Measurements from ENCODE around the gene CDH22. TPM values are rescaled to one million over a fixed set of nuclear protein-coding genes. Genes with fewer than 3 reads are reported as not detected.
A peak's percentile ranks its signal among the peaks of the same experiment; 100 is the strongest.

Gene CDH22
- total RNA-seq, 2 experiments from 2014 or later: not detected

- no peak overlapping the region for H3K4me3 Mint-ChIP-seq
- no peaks in the 10 kb centered on the region for H3K9me3 Mint-ChIP-seq
- ChIA-PET CTCF (no interaction called here), POLR2A (no interaction called here)
- DNase-seq: no peak
- intact Hi-C loops (cut with micrococcal nuclease): no loop called here
- no peaks in the 10 kb centered on the region for H3K4me1 Mint-ChIP-seq (ENCODE audit: low read depth)
- no peaks in the 10 kb centered on the region for H3K36me3 Mint-ChIP-seq
- H3K27ac Mint-ChIP-seq: no peak overlapping the region
- peaks cover 45% of the 10 kb centered on the region for H3K27me3 Mint-ChIP-seq
Observed at GRCh38 chr20:46252352-46253091, 55.8 kb downstream of the CDH22 start.

GRCh38 chr20:46251211-46251673 lies 57.1 kb downstream of the CDH22 start:
- intact Hi-C loops (cut with micrococcal nuclease): no loop called here
- H3K4me1 Mint-ChIP-seq (ENCODE audit: low read depth): peaks cover 4% of the 10 kb centered on the region
- H3K27ac Mint-ChIP-seq: no peak overlapping the region
- POLR2A ChIA-PET: interaction anchor here (1.0 kb wide), 1 partner anchor 101 kb away, joined by 3 read pairs; no protein-coding TSS in a partner anchor
- no peaks in the 10 kb centered on the region for H3K9me3 Mint-ChIP-seq
- H3K36me3 Mint-ChIP-seq: no peaks in the 10 kb centered on the region
- peaks cover 56% of the 10 kb centered on the region for H3K27me3 Mint-ChIP-seq
- CTCF ChIA-PET: no interaction called here
- H3K4me3 Mint-ChIP-seq: no peak overlapping the region
- DNase-seq: no peak

- no peak for DNase-seq
- peaks cover 60% of the 10 kb centered on the region for H3K27me3 Mint-ChIP-seq
- H3K4me3 Mint-ChIP-seq: no peak overlapping the region
- CTCF ChIA-PET: no interaction called here
- H3K27ac Mint-ChIP-seq: no peak overlapping the region
- H3K9me3 Mint-ChIP-seq: no peaks in the 10 kb centered on the region
- no peaks in the 10 kb centered on the region for H3K36me3 Mint-ChIP-seq
- intact Hi-C loops (cut with micrococcal nuclease): no loop called here
- peaks cover 4% of the 10 kb centered on the region for H3K4me1 Mint-ChIP-seq (ENCODE audit: low read depth)
- POLR2A ChIA-PET: interaction anchor here (1.0 kb wide), 1 partner anchor 101 kb away, joined by 3 read pairs; no protein-coding TSS in a partner anchor
Observed at GRCh38 chr20:46250772-46251171, 57.5 kb downstream of the CDH22 start.

GRCh38 chr20:46249671-46250070 lies 58.6 kb downstream of the CDH22 start:
- ChIA-PET POLR2A (no interaction called here), CTCF (no interaction called here)
- Mint-ChIP-seq H3K27ac (no peak overlapping the region), H3K9me3 (no peaks in the 10 kb centered on the region), H3K36me3 (no peaks in the 10 kb centered on the region), H3K4me3 (no peak overlapping the region), H3K4me1 (ENCODE audit: low read depth) (peaks cover 4% of the 10 kb centered on the region), H3K27me3 (peaks cover 68% of the 10 kb centered on the region)
- intact Hi-C loops (cut with micrococcal nuclease): no loop called here
- no peak for DNase-seq

- peak; percentile 18 for DNase-seq
- Mint-ChIP-seq H3K27me3 (peaks cover 51% of the 10 kb centered on the region), H3K4me3 (no peak overlapping the region), H3K9me3 (no peaks in the 10 kb centered on the region), H3K4me1 (ENCODE audit: low read depth) (peaks cover 4% of the 10 kb centered on the region), H3K36me3 (no peaks in the 10 kb centered on the region), H3K27ac (no peak overlapping the region)
- intact Hi-C loops (cut with micrococcal nuclease): no loop called here
- ChIA-PET CTCF (no interaction called here), POLR2A (no interaction called here)
Observed at GRCh38 chr20:46246559-46246958, 61.7 kb downstream of the CDH22 start.

- Mint-ChIP-seq H3K9me3 (no peaks in the 10 kb centered on the region), H3K36me3 (no peaks in the 10 kb centered on the region), H3K27ac (no peak overlapping the region), H3K27me3 (peaks cover 38% of the 10 kb centered on the region), H3K4me1 (ENCODE audit: low read depth) (peaks cover 4% of the 10 kb centered on the region), H3K4me3 (no peak overlapping the region)
- ChIA-PET CTCF (no interaction called here), POLR2A (no interaction called here)
- intact Hi-C loops (cut with micrococcal nuclease): no loop called here
- no peak for DNase-seq
Observed at GRCh38 chr20:46243707-46244628, 64.3 kb downstream of the CDH22 start.

GRCh38 chr20:46242390-46242789 lies 65.9 kb downstream of the CDH22 start:
- peaks cover 34% of the 10 kb centered on the region for H3K27me3 Mint-ChIP-seq
- ChIA-PET CTCF (no interaction called here), POLR2A (no interaction called here)
- no peak overlapping the region for H3K27ac Mint-ChIP-seq
- no peaks in the 10 kb centered on the region for H3K36me3 Mint-ChIP-seq
- no peak overlapping the region for H3K4me3 Mint-ChIP-seq
- no peak for DNase-seq
- no peaks in the 10 kb centered on the region for H3K9me3 Mint-ChIP-seq
- intact Hi-C loops (cut with micrococcal nuclease): no loop called here
- peaks cover 4% of the 10 kb centered on the region for H3K4me1 Mint-ChIP-seq (ENCODE audit: low read depth)

- CTCF ChIA-PET: no interaction called here
- intact Hi-C loops (cut with micrococcal nuclease): no loop called here
- no peaks in the 10 kb centered on the region for H3K36me3 Mint-ChIP-seq
- no peak overlapping the region for H3K4me3 Mint-ChIP-seq
- no peaks in the 10 kb centered on the region for H3K9me3 Mint-ChIP-seq
- no peaks in the 10 kb centered on the region for H3K4me1 Mint-ChIP-seq (ENCODE audit: low read depth)
- no peak overlapping the region for H3K27ac Mint-ChIP-seq
- peaks cover 25% of the 10 kb centered on the region for H3K27me3 Mint-ChIP-seq
- DNase-seq: no peak
- POLR2A ChIA-PET: no interaction called here
Observed at GRCh38 chr20:46240881-46241280, 67.4 kb downstream of the CDH22 start.

- ChIA-PET POLR2A (no interaction called here), CTCF (no interaction called here)
- H3K4me1 Mint-ChIP-seq (ENCODE audit: low read depth): no peaks in the 10 kb centered on the region
- no peaks in the 10 kb centered on the region for H3K36me3 Mint-ChIP-seq
- no peaks in the 10 kb centered on the region for H3K9me3 Mint-ChIP-seq
- H3K27me3 Mint-ChIP-seq: peaks cover 23% of the 10 kb centered on the region
- DNase-seq: no peak
- no peak overlapping the region for H3K4me3 Mint-ChIP-seq
- H3K27ac Mint-ChIP-seq: no peak overlapping the region
- intact Hi-C loops (cut with micrococcal nuclease): no loop called here
Observed at GRCh38 chr20:46240065-46240464, 68.2 kb downstream of the CDH22 start.

- Mint-ChIP-seq H3K27me3 (peaks cover 21% of the 10 kb centered on the region), H3K36me3 (no peaks in the 10 kb centered on the region), H3K9me3 (no peaks in the 10 kb centered on the region), H3K4me1 (ENCODE audit: low read depth) (no peaks in the 10 kb centered on the region), H3K4me3 (no peak overlapping the region), H3K27ac (no peak overlapping the region)
- intact Hi-C loops (cut with micrococcal nuclease): no loop called here
- no peak for DNase-seq
- ChIA-PET CTCF (no interaction called here), POLR2A (no interaction called here)
Observed at GRCh38 chr20:46237736-46238135, 70.6 kb downstream of the CDH22 start.

GRCh38 chr20:46237227-46237626 lies 71.1 kb downstream of the CDH22 start:
- intact Hi-C loops (cut with micrococcal nuclease): no loop called here
- H3K27ac Mint-ChIP-seq: no peak overlapping the region
- H3K36me3 Mint-ChIP-seq: no peaks in the 10 kb centered on the region
- H3K27me3 Mint-ChIP-seq: peaks cover 24% of the 10 kb centered on the region
- no peak overlapping the region for H3K4me3 Mint-ChIP-seq
- DNase-seq: no peak
- no peaks in the 10 kb centered on the region for H3K4me1 Mint-ChIP-seq (ENCODE audit: low read depth)
- CTCF ChIA-PET: no interaction called here
- POLR2A ChIA-PET: no interaction called here
- no peaks in the 10 kb centered on the region for H3K9me3 Mint-ChIP-seq

- CTCF ChIA-PET: no interaction called here
- no peaks in the 10 kb centered on the region for H3K9me3 Mint-ChIP-seq
- no peaks in the 10 kb centered on the region for H3K4me1 Mint-ChIP-seq (ENCODE audit: low read depth)
- peaks cover 20% of the 10 kb centered on the region for H3K27me3 Mint-ChIP-seq
- intact Hi-C loops (cut with micrococcal nuclease): no loop called here
- H3K4me3 Mint-ChIP-seq: no peak overlapping the region
- H3K27ac Mint-ChIP-seq: no peak overlapping the region
- POLR2A ChIA-PET: no interaction called here
- no peak for DNase-seq
- no peaks in the 10 kb centered on the region for H3K36me3 Mint-ChIP-seq
Observed at GRCh38 chr20:46235077-46235476, 73.2 kb downstream of the CDH22 start.

GRCh38 chr20:46233701-46234100 lies 74.6 kb downstream of the CDH22 start:
- no peaks in the 10 kb centered on the region for H3K9me3 Mint-ChIP-seq
- peaks cover 23% of the 10 kb centered on the region for H3K27me3 Mint-ChIP-seq
- intact Hi-C loops (cut with micrococcal nuclease): no loop called here
- H3K4me3 Mint-ChIP-seq: no peak overlapping the region
- no peak overlapping the region for H3K27ac Mint-ChIP-seq
- ChIA-PET POLR2A (no interaction called here), CTCF (no interaction called here)
- no peaks in the 10 kb centered on the region for H3K36me3 Mint-ChIP-seq
- no peaks in the 10 kb centered on the region for H3K4me1 Mint-ChIP-seq (ENCODE audit: low read depth)
- DNase-seq: no peak

Data from activated CD4-positive, alpha-beta memory T cell treated with anti-CD3 and anti-CD28 coated beads for 36 hours (primary cell).